Stimulated activated CD8-positive, alpha-beta memory T cell treated with anti-CD3 and anti-CD28 coated beads, Interleukin-15, amount 100 ng/mL, for 4 hours (primary cell): ENCODE data around the gene ZBTB43.

Source experiments
- DNase-seq, 2 donors: peaks; one replicate each; pipeline ENCODE4 v3.0.0-alpha.2; 2020; ENCODE audit warnings: low read depth in 2 of 2

Gene ZBTB43

DNA sequence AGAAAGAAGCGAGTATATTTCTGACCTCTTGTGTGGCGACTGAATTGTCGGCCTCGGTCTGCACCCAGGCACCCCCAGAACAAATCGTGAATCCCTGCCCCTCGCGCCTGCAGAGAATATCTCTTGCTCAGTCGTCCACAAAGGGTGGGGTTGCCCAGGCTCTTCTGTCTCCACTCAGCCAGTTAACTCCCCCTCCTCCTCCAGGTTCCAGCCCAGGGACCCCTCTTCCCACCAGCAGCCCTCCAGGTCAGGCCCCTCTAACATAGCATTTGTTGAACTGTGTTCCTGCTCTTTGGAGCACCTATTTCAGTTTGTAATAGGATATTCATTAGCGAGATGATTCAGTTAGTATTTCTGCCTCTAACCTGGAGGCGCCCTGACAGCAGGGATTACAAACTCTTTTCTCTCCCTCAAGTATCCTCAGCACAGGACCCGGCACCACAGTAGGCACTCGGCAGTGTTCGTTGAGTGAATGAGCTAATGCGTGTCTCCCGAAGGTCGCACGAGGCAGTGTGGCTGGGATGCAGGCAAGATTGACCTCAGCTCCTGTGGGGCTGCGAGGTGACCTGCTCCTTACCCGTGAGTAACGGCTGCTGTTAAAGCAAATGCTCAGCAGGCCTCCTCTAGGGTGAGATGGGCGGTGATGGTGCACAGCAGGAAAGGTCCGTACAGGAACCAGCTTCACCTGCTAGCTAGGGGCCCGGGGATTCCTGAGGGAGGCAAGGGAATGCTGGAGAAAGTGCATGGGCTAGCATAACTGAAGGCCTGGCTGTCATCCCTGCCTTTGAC lies 81.4 kb downstream of the ZBTB43 start:
- no peak for DNase-seq

DNA sequence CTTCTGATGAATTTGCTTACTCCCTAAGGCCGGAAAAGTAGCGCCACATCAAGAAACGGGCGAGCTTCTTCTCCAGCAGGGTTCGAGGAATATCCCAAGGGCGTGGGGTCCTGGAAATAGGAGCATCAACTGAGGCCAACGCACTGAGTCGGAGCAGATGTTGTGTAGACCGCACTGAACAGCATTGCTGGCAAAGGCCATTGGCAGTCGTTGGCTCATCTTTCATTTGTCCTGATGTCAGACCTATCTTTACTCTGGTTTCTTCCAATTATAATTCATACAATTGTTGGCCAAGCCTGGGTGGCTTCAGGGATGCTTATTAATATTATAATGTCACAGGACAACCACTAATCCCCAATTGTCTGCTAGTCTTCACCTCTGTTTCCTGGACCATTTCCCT lies 82.1 kb downstream of the ZBTB43 start:
- DNase-seq, result no peak
